HG03060 (cell line): ENCODE measurements around the gene ANKRD34A.

ENCODE experiments used
- ATAC-seq: cut with Tn5 transposase; IDR thresholded peaks from one replicate; pipeline ENCODE4 v1.9.1; 2021; ENCODE audit warnings: low read depth, moderate number of reproducible peaks; ENCODE audit not compliant: unreplicated experiment

The ANKRD34A gene

DNA sequence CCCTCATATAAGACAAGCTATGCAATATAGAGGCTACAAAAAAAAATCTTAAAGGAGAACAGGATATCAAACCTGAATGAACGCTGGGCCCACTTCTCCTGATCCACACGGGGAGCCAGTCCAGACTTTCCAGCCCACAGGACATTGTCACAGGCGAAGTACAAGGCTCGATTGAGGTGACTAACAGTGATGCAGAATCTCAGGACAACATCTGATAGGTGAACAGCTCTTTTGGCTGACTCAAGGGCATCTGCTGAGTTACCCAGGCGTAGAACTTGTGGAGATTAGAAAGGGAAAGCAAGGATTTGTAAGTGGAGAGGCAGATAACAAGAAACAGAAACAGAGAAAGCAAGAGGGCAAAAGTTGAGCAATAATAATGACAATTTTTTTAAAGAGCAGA lies 47.6 kb downstream of the ANKRD34A start:
- no peak for ATAC-seq

DNA sequence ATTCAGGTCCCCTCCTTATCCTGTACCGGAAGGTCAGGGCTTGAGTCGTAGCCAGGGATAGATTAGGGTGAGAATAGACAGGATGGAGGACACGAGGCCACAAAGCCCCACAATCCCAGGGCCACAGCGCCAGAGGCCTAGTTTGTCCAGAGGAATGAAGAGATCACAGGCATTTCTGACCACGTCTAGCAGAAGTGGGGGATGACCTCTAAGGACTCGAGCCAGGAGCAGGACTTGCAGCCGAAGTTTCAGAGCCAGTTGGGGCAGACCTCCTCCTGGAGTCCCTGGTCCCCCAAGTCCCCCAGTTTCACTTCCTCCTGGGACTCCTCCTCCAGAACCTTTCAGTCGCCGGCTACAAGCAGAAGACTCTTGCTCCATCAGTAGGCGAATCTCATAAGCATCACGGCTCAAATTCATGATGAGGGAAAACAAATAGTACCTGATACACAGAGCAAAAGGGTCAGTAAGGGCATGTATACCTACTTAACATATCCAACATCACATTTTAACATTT lies 52.2 kb downstream of the ANKRD34A start:
- no peak for ATAC-seq
